HUES48 (cell line): Measurements from ENCODE around the gene ARHGAP31.
A peak's percentile ranks its signal among the peaks of the same experiment; 100 is the strongest.

Experiments
- H3K27ac ChIP-seq: one replicate; pipeline ENCODE4 v1.7.0; 2013; ENCODE audit warnings: low read depth, low read length, inconsistent platforms
- H3K27me3 ChIP-seq: 2 replicates; pipeline ENCODE4 v1.6.1; 2013; ENCODE audit warnings: mild to moderate bottlenecking, low read length; ENCODE audit not compliant: control insufficient read depth, insufficient read depth
- H3K36me3 ChIP-seq: 2 replicates; pipeline ENCODE4 v1.6.1; 2013; ENCODE audit warnings: low read length; ENCODE audit not compliant: control insufficient read depth, insufficient read depth
- H3K4me1 ChIP-seq: 2 replicates; pipeline ENCODE4 v1.6.1; 2013; ENCODE audit warnings: mild to moderate bottlenecking, low read length; ENCODE audit not compliant: control insufficient read depth, insufficient read depth
- H3K4me3 ChIP-seq: 2 replicates; pipeline ENCODE4 v1.5.1; 2013; ENCODE audit warnings: mild to moderate bottlenecking, low read depth, low read length
- H3K9ac ChIP-seq: 2 replicates; pipeline ENCODE4 v1.6.1; 2013; ENCODE audit warnings: mild to moderate bottlenecking, low read depth, low read length, moderate library complexity
- H3K9me3 ChIP-seq: 2 replicates; pipeline ENCODE4 v1.6.1; 2013; ENCODE audit warnings: low read length; ENCODE audit not compliant: control insufficient read depth, insufficient read depth

ARHGAP31 gene

GRCh38 chr3:119413603-119414280, 119.6 kb downstream of the ARHGAP31 start:
- Histone ChIP-seq H3K9ac (no peak overlapping the region), H3K4me3 (no peak overlapping the region), H3K36me3 (no peaks in the 10 kb centered on the region), H3K9me3 (no peaks in the 10 kb centered on the region), H3K4me1 (no peaks in the 10 kb centered on the region), H3K27me3 (no peaks in the 10 kb centered on the region), H3K27ac (no peak overlapping the region)

GRCh38 chr3:119416873-119417272, 122.7 kb downstream of the ARHGAP31 start:
- no peaks in the 10 kb centered on the region for H3K36me3 ChIP-seq
- H3K9ac ChIP-seq, result no peak overlapping the region
- H3K9me3 ChIP-seq, result no peaks in the 10 kb centered on the region
- no peak overlapping the region for H3K27ac ChIP-seq
- no peak overlapping the region for H3K4me3 ChIP-seq
- no peaks in the 10 kb centered on the region for H3K4me1 ChIP-seq
- no peaks in the 10 kb centered on the region for H3K27me3 ChIP-seq

- Histone ChIP-seq H3K9ac (no peak overlapping the region), H3K4me1 (no peaks in the 10 kb centered on the region), H3K4me3 (no peak overlapping the region), H3K36me3 (no peaks in the 10 kb centered on the region), H3K9me3 (no peaks in the 10 kb centered on the region), H3K27me3 (no peaks in the 10 kb centered on the region), H3K27ac (no peak overlapping the region)
Observed at GRCh38 chr3:119417771-119418512, 123.8 kb downstream of the ARHGAP31 start.

GRCh38 chr3:119418641-119419040, 124.5 kb downstream of the ARHGAP31 start:
- Histone ChIP-seq H3K4me3 (no peak overlapping the region), H3K9me3 (no peaks in the 10 kb centered on the region), H3K9ac (no peak overlapping the region), H3K27ac (peak overlapping the region; percentile 14), H3K4me1 (no peaks in the 10 kb centered on the region), H3K27me3 (no peaks in the 10 kb centered on the region), H3K36me3 (no peaks in the 10 kb centered on the region)

GRCh38 chr3:119420196-119420595, 126.0 kb downstream of the ARHGAP31 start:
- Histone ChIP-seq H3K27ac (no peak overlapping the region), H3K9ac (no peak overlapping the region), H3K36me3 (no peaks in the 10 kb centered on the region), H3K4me1 (no peaks in the 10 kb centered on the region), H3K27me3 (no peaks in the 10 kb centered on the region), H3K4me3 (no peak overlapping the region), H3K9me3 (peaks cover under 1% of the 10 kb centered on the region; the same call in 1 of the 2 replicates)

- no peak overlapping the region for H3K9ac ChIP-seq
- peaks cover 46% of the 10 kb centered on the region for H3K36me3 ChIP-seq
- H3K4me3 ChIP-seq, result no peak overlapping the region
- H3K27me3 ChIP-seq, result no peaks in the 10 kb centered on the region
- no peaks in the 10 kb centered on the region for H3K4me1 ChIP-seq
- peaks cover 47% of the 10 kb centered on the region for H3K9me3 ChIP-seq
- no peak overlapping the region for H3K27ac ChIP-seq
Observed at GRCh38 chr3:119427669-119428068, 133.5 kb downstream of the ARHGAP31 start.

- H3K27ac ChIP-seq, result no peak overlapping the region
- no peaks in the 10 kb centered on the region for H3K27me3 ChIP-seq
- H3K9ac ChIP-seq, result no peak overlapping the region
- H3K4me3 ChIP-seq, result no peak overlapping the region
- H3K4me1 ChIP-seq, result no peaks in the 10 kb centered on the region
- peaks cover 54% of the 10 kb centered on the region for H3K36me3 ChIP-seq
- H3K9me3 ChIP-seq, result peaks cover 47% of the 10 kb centered on the region
Observed at GRCh38 chr3:119428538-119428937, 134.4 kb downstream of the ARHGAP31 start.

GRCh38 chr3:119433613-119434325, 139.6 kb downstream of the ARHGAP31 start:
- no peak overlapping the region for H3K4me3 ChIP-seq
- H3K36me3 ChIP-seq, result peaks cover 98% of the 10 kb centered on the region
- no peaks in the 10 kb centered on the region for H3K4me1 ChIP-seq
- H3K27me3 ChIP-seq, result no peaks in the 10 kb centered on the region
- no peak overlapping the region for H3K27ac ChIP-seq
- no peak overlapping the region for H3K9ac ChIP-seq
- H3K9me3 ChIP-seq, result peaks cover 16% of the 10 kb centered on the region

GRCh38 chr3:119434703-119435102, 140.5 kb downstream of the ARHGAP31 start:
- Histone ChIP-seq H3K27ac (no peak overlapping the region), H3K4me1 (no peaks in the 10 kb centered on the region), H3K9me3 (peaks cover 7% of the 10 kb centered on the region), H3K4me3 (no peak overlapping the region), H3K27me3 (no peaks in the 10 kb centered on the region), H3K36me3 (peaks cover 88% of the 10 kb centered on the region), H3K9ac (no peak overlapping the region)

- Histone ChIP-seq H3K27me3 (no peaks in the 10 kb centered on the region), H3K4me3 (no peak overlapping the region), H3K27ac (no peak overlapping the region), H3K36me3 (peaks cover 75% of the 10 kb centered on the region), H3K9ac (no peak overlapping the region), H3K9me3 (no peaks in the 10 kb centered on the region), H3K4me1 (no peaks in the 10 kb centered on the region)
Observed at GRCh38 chr3:119436977-119437376, 142.8 kb downstream of the ARHGAP31 start.
